HG02885 (cell line): ENCODE measurements around the gene FGF16.
"Not testable (repeated sequence)": the region's sequence is repeated elsewhere in the genome, so short reads cannot be mapped to it uniquely, and the experiment has no call there.

Source experiments
- ATAC-seq: cut with Tn5 transposase; IDR thresholded peaks from one replicate; pipeline ENCODE4 v1.9.1; 2021; ENCODE audit warnings: mild to moderate bottlenecking; ENCODE audit not compliant: unreplicated experiment, poor library complexity

FGF16 gene

GRCh38 chrX:77446908-77447652 is at the start of gene FGF16:
FGF16 (plus strand) TSS chrX:77447389; CDS start chrX:77447675, 286 bp downstream.
- peak; percentile 44 for ATAC-seq

GRCh38 chrX:77398330-77398954 is 48.7 kb upstream of the FGF16 start:
- ATAC-seq: no peak

- no peak for ATAC-seq
Observed at GRCh38 chrX:77404419-77404818, 42.8 kb upstream of the FGF16 start.

- ATAC-seq: not testable (repeated sequence)
Observed at GRCh38 chrX:77407821-77408220, 39.4 kb upstream of the FGF16 start.

GRCh38 chrX:77412631-77413030 is 34.6 kb upstream of the FGF16 start:
- no peak for ATAC-seq

- no peak for ATAC-seq
Observed at GRCh38 chrX:77415161-77415560, 32.0 kb upstream of the FGF16 start.

GRCh38 chrX:77415882-77416281 is 31.3 kb upstream of the FGF16 start:
- no peak for ATAC-seq

- ATAC-seq: no peak
Observed at GRCh38 chrX:77422891-77423648, 24.1 kb upstream of the FGF16 start.

GRCh38 chrX:77426811-77427210 is 20.4 kb upstream of the FGF16 start:
- ATAC-seq: no peak

GRCh38 chrX:77427611-77428010 is 19.6 kb upstream of the FGF16 start:
- ATAC-seq: no peak

- no peak for ATAC-seq
Observed at GRCh38 chrX:77428551-77428950, 18.6 kb upstream of the FGF16 start.

GRCh38 chrX:77431227-77431626 is 16.0 kb upstream of the FGF16 start:
- no peak for ATAC-seq

- no peak for ATAC-seq
Observed at GRCh38 chrX:77433001-77433400, 14.2 kb upstream of the FGF16 start.

GRCh38 chrX:77434962-77435361 is 12.2 kb upstream of the FGF16 start:
- no peak for ATAC-seq

GRCh38 chrX:77436271-77436670 is 10.9 kb upstream of the FGF16 start:
- ATAC-seq: no peak

- ATAC-seq: no peak
Observed at GRCh38 chrX:77436682-77437081, 10.5 kb upstream of the FGF16 start.

- ATAC-seq: no peak
Observed at GRCh38 chrX:77440330-77440729, 6.9 kb upstream of the FGF16 start.

- ATAC-seq: no peak
Observed at GRCh38 chrX:77441033-77441432, 6.2 kb upstream of the FGF16 start.

- ATAC-seq: no peak
Observed at GRCh38 chrX:77441479-77441878, 5.7 kb upstream of the FGF16 start.

- ATAC-seq: no peak
Observed at GRCh38 chrX:77442728-77443127, 4.5 kb upstream of the FGF16 start.

- no peak for ATAC-seq
Observed at GRCh38 chrX:77444075-77444474, 3.1 kb upstream of the FGF16 start.
